OCI-LY7 (cell line): ENCODE data around the gene CDON. TPM values are rescaled to one million over a fixed set of nuclear protein-coding genes. Genes with fewer than 3 reads are reported as not detected.

Experiments
- BruUV-seq: library from RNA; stranded (reverse); fragments of 400-500 nt; replicated peaks from 2 replicates; lab custom pipeline; 2021; lab: Mats Ljungman, UMichigan
- CTCF ChIA-PET: fragments of 300-600 bp; sonication (Branson Sonifier 250); formaldehyde crosslinking; loops from one replicate; lab custom pipeline; 2022; ENCODE audit warnings: antibody characterized with exemption; ENCODE audit not compliant: unreplicated experiment; lab: Charles Lee
- POLR2A ChIA-PET: fragments of 300-600 bp; sonication (Branson Sonifier 250); formaldehyde crosslinking; loops from one replicate; lab custom pipeline; 2022; ENCODE audit warnings: antibody characterized with exemption; lab: Charles Lee
- DNase-seq: peaks from one replicate; pipeline ENCODE4 v3.0.0-alpha.2; 2015; ENCODE audit warnings: low spot score
- H2AFZ ChIP-seq: fragments of 200-600 bp; sonication (generic), shearing (Covaris generic); 2 replicates; pipeline ENCODE4 v1.6.1; 2014; ENCODE audit warnings: mild to moderate bottlenecking, antibody characterized with exemption, low read length, moderate library complexity
- H3K27ac ChIP-seq: fragments of 200-600 bp; sonication (generic); 2 replicates; pipeline ENCODE4 v1.5.1; 2014; ENCODE audit warnings: mixed run types, low read depth, mild to moderate bottlenecking, moderate library complexity, low read length, inconsistent platforms; ENCODE audit not compliant: poor library complexity, severe bottlenecking
- H3K36me3 ChIP-seq: fragments of 200-600 bp; sonication (generic); 2 replicates; pipeline ENCODE4 v1.6.1; 2014; ENCODE audit warnings: mild to moderate bottlenecking, antibody characterized with exemption, low read length, moderate library complexity, mixed read lengths; ENCODE audit not compliant: insufficient read depth
- H3K4me1 ChIP-seq: fragments of 200-600 bp; sonication (generic); 2 replicates; pipeline ENCODE4 v1.5.1; 2014; ENCODE audit warnings: mild to moderate bottlenecking, low read length; ENCODE audit not compliant: insufficient read depth, poor library complexity, severe bottlenecking
- H3K4me2 ChIP-seq: fragments of 200-600 bp; sonication (generic); 2 replicates; pipeline ENCODE4 v1.6.1; 2014; ENCODE audit warnings: mild to moderate bottlenecking, low read length
- H3K4me3 ChIP-seq: fragments of 200-600 bp; sonication (generic); 2 replicates; pipeline ENCODE4 v1.5.1; 2014; ENCODE audit warnings: mild to moderate bottlenecking, low read depth, low read length; ENCODE audit not compliant: poor library complexity, severe bottlenecking
- H3K79me2 ChIP-seq: fragments of 200-600 bp; sonication (generic); 2 replicates; pipeline ENCODE4 v1.6.1; 2016; ENCODE audit warnings: low read depth, mild to moderate bottlenecking, low read length, moderate library complexity, mixed read lengths; ENCODE audit not compliant: insufficient read depth
- H3K9me2 ChIP-seq: fragments of 200-600 bp; sonication (generic); 2 replicates; pipeline ENCODE4 v1.6.1; 2016; ENCODE audit warnings: mild to moderate bottlenecking, low read length, mixed read lengths; ENCODE audit not compliant: insufficient read depth
- H3K9me3 ChIP-seq: fragments of 200-600 bp; sonication (generic); 2 replicates; pipeline ENCODE4 v1.6.1; 2014; ENCODE audit warnings: mild to moderate bottlenecking, mixed run types, low read length, mixed read lengths
- H4K20me1 ChIP-seq: fragments of 200-600 bp; sonication (generic); 2 replicates; pipeline ENCODE4 v1.6.1; 2014; ENCODE audit warnings: mild to moderate bottlenecking, antibody characterized with exemption, low read length, moderate library complexity, mixed read lengths; ENCODE audit not compliant: insufficient read depth
- EZH2phosphoT487 ChIP-seq: fragments of 200-600 bp; sonication (generic); IDR thresholded peaks from 2 replicates; pipeline ENCODE4 v1.6.1; 2018; ENCODE audit warnings: low read depth, borderline replicate concordance, mild to moderate bottlenecking, mixed run types, antibody characterized with exemption, low read length, moderate library complexity, mixed read lengths
- intact Hi-C: fragments of 100-400 bp; cut with micrococcal nuclease; formaldehyde crosslinking; loops from one replicate; pipeline ENCODE4 v1.10.0; 2022; ENCODE audit not compliant: unreplicated experiment
- total RNA-seq, 2 experiments: library from RNA; depleted of rRNA in 1 of 2; stranded (reverse); fragments of >200 nt in 1 of 2; shearing (Covaris generic) in 1 of 2; gene quantifications; 2 replicates each; pipeline ENCODE4 v1.2.3, GENCODE V29; 2014 to 2022
- TF ChIP-seq, protein P1 (sequence below): fragments of 200-600 bp; sonication (generic); conservative IDR thresholded peaks from 2 replicates; pipeline ENCODE4 v1.5.1; 2014; ENCODE audit warnings: mild to moderate bottlenecking, antibody characterized with exemption, low read length, moderate library complexity, mixed read lengths

The CDON gene
- total RNA-seq, 2 experiments from 2014 or later: 1.5 to 2.5 TPM

DNA sequence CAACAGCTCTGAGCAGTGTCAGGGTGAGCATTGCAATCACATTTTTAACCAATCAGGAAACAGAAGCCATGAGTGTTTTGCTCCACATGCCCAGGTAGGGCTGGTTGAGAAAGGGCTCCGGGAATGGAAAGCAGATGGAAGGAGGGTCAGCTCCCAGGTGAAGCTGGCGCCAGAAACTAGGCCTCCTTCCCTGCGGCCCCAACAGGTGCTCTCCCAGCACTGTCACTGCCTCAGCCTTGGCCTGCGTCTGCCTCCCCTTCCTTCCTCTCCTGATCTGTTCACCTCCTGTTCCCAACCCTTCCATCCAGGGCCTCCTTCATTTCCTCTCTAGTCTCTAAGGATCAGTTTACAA is 121.4 kb downstream of the CDON start:
- no TSS peak for BruUV-seq
- Histone ChIP-seq H3K9me2 (no peaks in the 10 kb centered on the region), H3K4me1 (no peaks in the 10 kb centered on the region), H4K20me1 (no peaks in the 10 kb centered on the region), H3K4me3 (no peak overlapping the region), H2AFZ (no peak overlapping the region), H3K36me3 (no peaks in the 10 kb centered on the region), H3K4me2 (no peak overlapping the region), H3K79me2 (no peaks in the 10 kb centered on the region), H3K9me3 (no peaks in the 10 kb centered on the region), H3K27ac (no peak overlapping the region)
- no peak for DNase-seq
- TF ChIP-seq EZH2phosphoT487: no peak
- TF ChIP-seq, protein P1, sequence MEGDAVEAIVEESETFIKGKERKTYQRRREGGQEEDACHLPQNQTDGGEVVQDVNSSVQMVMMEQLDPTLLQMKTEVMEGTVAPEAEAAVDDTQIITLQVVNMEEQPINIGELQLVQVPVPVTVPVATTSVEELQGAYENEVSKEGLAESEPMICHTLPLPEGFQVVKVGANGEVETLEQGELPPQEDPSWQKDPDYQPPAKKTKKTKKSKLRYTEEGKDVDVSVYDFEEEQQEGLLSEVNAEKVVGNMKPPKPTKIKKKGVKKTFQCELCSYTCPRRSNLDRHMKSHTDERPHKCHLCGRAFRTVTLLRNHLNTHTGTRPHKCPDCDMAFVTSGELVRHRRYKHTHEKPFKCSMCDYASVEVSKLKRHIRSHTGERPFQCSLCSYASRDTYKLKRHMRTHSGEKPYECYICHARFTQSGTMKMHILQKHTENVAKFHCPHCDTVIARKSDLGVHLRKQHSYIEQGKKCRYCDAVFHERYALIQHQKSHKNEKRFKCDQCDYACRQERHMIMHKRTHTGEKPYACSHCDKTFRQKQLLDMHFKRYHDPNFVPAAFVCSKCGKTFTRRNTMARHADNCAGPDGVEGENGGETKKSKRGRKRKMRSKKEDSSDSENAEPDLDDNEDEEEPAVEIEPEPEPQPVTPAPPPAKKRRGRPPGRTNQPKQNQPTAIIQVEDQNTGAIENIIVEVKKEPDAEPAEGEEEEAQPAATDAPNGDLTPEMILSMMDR: no peak
- CTCF ChIA-PET: interaction anchor here (2.0 kb wide), 1 partner anchor 252 kb away, joined by 5 read pairs; no protein-coding TSS in a partner anchor
- intact Hi-C loops: no loop called here
- POLR2A ChIA-PET: interaction anchor here (0.6 to 1.6 kb wide), 3 partner anchors 14 to 252 kb away, joined by 4 to 8 read pairs (median 5); no protein-coding TSS in a partner anchor

DNA sequence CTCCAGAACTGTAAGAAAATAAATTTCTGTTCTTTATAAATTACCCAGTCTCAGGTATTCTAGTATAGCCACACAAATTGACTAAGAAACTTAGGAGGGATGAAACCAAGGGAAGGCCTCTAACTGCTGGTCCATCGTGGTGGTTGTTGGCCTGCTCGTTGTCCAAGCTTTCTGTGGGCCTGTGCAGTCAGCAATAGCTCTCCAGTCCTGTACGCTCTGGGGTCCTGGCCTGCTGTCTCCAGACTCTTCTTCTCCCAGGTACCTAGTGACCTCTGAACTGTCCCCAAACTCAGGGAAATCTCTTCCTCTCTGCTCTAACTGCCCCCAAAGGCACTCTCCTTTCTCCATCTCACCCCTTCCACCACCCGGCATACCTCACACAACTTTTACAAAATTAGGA is 122.5 kb downstream of the CDON start:
- Histone ChIP-seq H4K20me1 (no peaks in the 10 kb centered on the region), H3K4me1 (no peaks in the 10 kb centered on the region), H3K4me3 (no peak overlapping the region), H3K36me3 (no peaks in the 10 kb centered on the region), H3K79me2 (no peaks in the 10 kb centered on the region), H3K4me2 (no peak overlapping the region), H3K9me2 (no peaks in the 10 kb centered on the region), H3K9me3 (no peaks in the 10 kb centered on the region), H3K27ac (no peak overlapping the region), H2AFZ (no peak overlapping the region)
- no TSS peak for BruUV-seq
- DNase-seq: no peak
- intact Hi-C loops: no loop called here
- ChIA-PET CTCF (no interaction called here), POLR2A (interaction anchor here (0.7 to 1.6 kb wide), 3 partner anchors 12 to 273 kb away, joined by 3 to 8 read pairs (median 4); no protein-coding TSS in a partner anchor)
- TF ChIP-seq, protein P1: no peak
- TF ChIP-seq EZH2phosphoT487: no peak

DNA sequence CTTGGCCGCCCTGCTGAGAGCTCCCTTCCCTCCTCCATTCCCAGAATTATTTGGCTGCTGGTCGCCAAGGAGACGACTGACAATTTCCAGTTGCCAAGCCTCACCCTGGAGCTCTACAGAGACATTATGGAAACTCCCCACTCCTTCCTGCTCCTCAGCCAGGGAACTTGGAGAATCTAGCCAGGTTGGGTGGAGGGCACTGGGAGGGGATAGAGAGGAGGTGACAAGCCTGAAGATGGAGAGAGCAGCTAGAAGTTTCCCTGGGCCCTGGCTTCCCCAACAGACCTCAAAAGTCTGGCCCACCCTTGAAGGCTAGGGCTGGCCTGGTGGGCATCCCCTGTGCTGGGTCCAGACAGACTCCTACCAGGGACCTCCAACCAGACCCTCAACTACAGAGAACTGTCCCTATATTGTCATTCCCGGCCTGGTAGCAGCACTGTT is 123.6 kb downstream of the CDON start:
- Histone ChIP-seq H2AFZ (peak overlapping the region; percentile 40; the same call in 1 of the 2 replicates), H3K4me1 (no peaks in the 10 kb centered on the region), H3K79me2 (no peaks in the 10 kb centered on the region), H3K9me2 (no peaks in the 10 kb centered on the region), H4K20me1 (no peaks in the 10 kb centered on the region), H3K36me3 (no peaks in the 10 kb centered on the region), H3K27ac (no peak overlapping the region), H3K4me2 (no peak overlapping the region), H3K9me3 (no peaks in the 10 kb centered on the region), H3K4me3 (no peak overlapping the region)
- no TSS peak for BruUV-seq
- intact Hi-C loops: no loop called here
- POLR2A ChIA-PET: no interaction called here
- DNase-seq: no peak
- CTCF ChIA-PET: no interaction called here
- TF ChIP-seq, protein P1: no peak
- no peak for TF ChIP-seq EZH2phosphoT487
